CD4-positive, CD25-positive, alpha-beta regulatory T cell (primary cell): ENCODE results near the gene ACTN4. TPM values are rescaled to one million over a fixed set of nuclear protein-coding genes. Genes with fewer than 3 reads are reported as not detected.

Experiments
- ATAC-seq, 2 donors: fragments of 150-1000 bp; cut with Tn5 transposase; one replicate each; pipeline ENCODE4 v1.10.0; 2021; ENCODE audit warnings: low read depth in 2 of 2, moderate number of reproducible peaks in 2 of 2, moderate library complexity in 1 of 2
- DNase-seq, 3 donors: peaks; one replicate each; pipeline versions ENCODE4 v3.0.0 to v3.0.0-alpha.2; 2012 to 2022; ENCODE audit warnings: mixed read lengths in 1 of 3
- H3K27ac ChIP-seq: one replicate; pipeline ENCODE4 v1.7.0; 2013; ENCODE audit warnings: mild to moderate bottlenecking, low read length; ENCODE audit not compliant: insufficient read depth, poor library complexity, severe bottlenecking
- H3K27me3 ChIP-seq: one replicate; pipeline ENCODE4 v1.7.0; 2013; ENCODE audit warnings: low read length; ENCODE audit not compliant: control insufficient read depth, insufficient read depth
- H3K36me3 ChIP-seq: one replicate; pipeline ENCODE4 v1.7.0; 2013; ENCODE audit warnings: mild to moderate bottlenecking, low read length, moderate library complexity; ENCODE audit not compliant: control insufficient read depth, insufficient read depth
- H3K4me1 ChIP-seq: 2 replicates; pipeline ENCODE4 v1.7.0; 2013; ENCODE audit warnings: mild to moderate bottlenecking, low read length; ENCODE audit not compliant: insufficient read depth, control insufficient read depth, poor library complexity, severe bottlenecking
- H3K4me3 ChIP-seq: one replicate; pipeline ENCODE4 v1.7.0; 2013; ENCODE audit warnings: low read depth, mild to moderate bottlenecking, low read length, moderate library complexity
- H3K9me3 ChIP-seq, 2 experiments: 1 replicate in 1 of 2; 2 replicates in 1 of 2; pipeline ENCODE4 v1.7.0; 2013; ENCODE audit warnings: low read length in 2 of 2, mild to moderate bottlenecking in 1 of 2, moderate library complexity in 1 of 2; ENCODE audit not compliant: control insufficient read depth in 2 of 2
- H3K27ac Mint-ChIP-seq, 3 donors: one replicate each; pipeline ENCODE4 v1.8.0; 2020 to 2022; ENCODE audit warnings: mild to moderate bottlenecking in 3 of 3, mixed read lengths in 3 of 3, moderate library complexity in 2 of 3
- H3K27me3 Mint-ChIP-seq: one replicate; pipeline ENCODE4 v1.8.0; 2022; ENCODE audit warnings: mild to moderate bottlenecking, mixed read lengths
- H3K36me3 Mint-ChIP-seq: one replicate; pipeline ENCODE4 v1.8.0; 2020; ENCODE audit warnings: mixed read lengths
- H3K4me1 Mint-ChIP-seq, 4 donors: one replicate each; pipeline ENCODE4 v1.8.0; 2020 to 2022; ENCODE audit warnings: mixed read lengths in 4 of 4, mild to moderate bottlenecking in 1 of 4
- H3K4me3 Mint-ChIP-seq, 4 donors: one replicate each; pipeline ENCODE4 v1.8.0; 2020 to 2022; ENCODE audit warnings: mild to moderate bottlenecking in 4 of 4, mixed read lengths in 4 of 4, moderate library complexity in 3 of 4
- H3K9me3 Mint-ChIP-seq, 7 donors: one replicate each; pipeline ENCODE4 v1.8.0; 2020 to 2022; ENCODE audit warnings: mixed read lengths in 7 of 7, mild to moderate bottlenecking in 3 of 7, moderate library complexity in 2 of 7
- polyA plus RNA-seq, 4 donors: library from polyadenylated mRNA; unstranded; fragments of 300-500 nt; fragmentation: Illumina TruSeq; gene quantifications; one replicate each; pipeline ENCODE4 v1.2.3, GENCODE V29; 2021
- total RNA-seq: library from RNA; stranded (reverse); gene quantifications from one replicate; pipeline ENCODE4 v1.2.3, GENCODE V29; 2022

The ACTN4 gene
- total and polyA plus RNA-seq, 5 donors from 2014 or later: 11.2 to 323 (median 20.2) TPM

DNA sequence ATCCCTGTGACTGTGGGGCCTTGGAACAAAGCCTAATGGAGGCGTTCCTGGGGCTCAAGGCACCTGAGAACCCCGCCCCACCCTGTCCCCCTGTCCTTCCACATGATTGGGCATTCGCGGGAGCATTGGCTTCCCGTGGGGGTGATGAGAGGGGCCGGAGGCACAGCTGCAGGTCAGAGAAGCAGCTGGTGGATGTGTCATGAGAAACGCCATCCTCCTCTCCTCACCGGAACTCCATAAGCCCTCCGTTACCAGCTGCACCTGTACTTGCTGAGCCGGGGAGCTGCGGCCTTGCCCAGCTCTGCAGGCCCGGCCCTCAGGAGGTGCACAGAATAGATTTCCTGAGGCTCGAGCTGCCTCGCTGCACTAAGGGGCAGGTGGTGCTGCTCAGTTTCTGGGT lies 54.8 kb downstream of the ACTN4 start:
- Histone ChIP-seq H3K4me1 (peaks cover 20% of the 10 kb centered on the region), H3K9me3 (no peaks in the 10 kb centered on the region), H3K27ac (no peak overlapping the region), H3K4me3 (no peak overlapping the region), H3K36me3 (peaks cover 65% of the 10 kb centered on the region), H3K27me3 (no peaks in the 10 kb centered on the region)
- no peak for DNase-seq
- no peaks in the 10 kb centered on the region for H3K27me3 Mint-ChIP-seq
- no peak for ATAC-seq
- peaks cover 0 to 1% (median 0%) of the 10 kb centered on the region in 7 donors for H3K9me3 Mint-ChIP-seq
- peaks cover 5 to 24% (median 9%) of the 10 kb centered on the region in 4 donors for H3K4me1 Mint-ChIP-seq
- no peak overlapping the region for H3K4me3 Mint-ChIP-seq
- H3K27ac Mint-ChIP-seq: no peak overlapping the region
- H3K36me3 Mint-ChIP-seq: peaks cover 15% of the 10 kb centered on the region

DNA sequence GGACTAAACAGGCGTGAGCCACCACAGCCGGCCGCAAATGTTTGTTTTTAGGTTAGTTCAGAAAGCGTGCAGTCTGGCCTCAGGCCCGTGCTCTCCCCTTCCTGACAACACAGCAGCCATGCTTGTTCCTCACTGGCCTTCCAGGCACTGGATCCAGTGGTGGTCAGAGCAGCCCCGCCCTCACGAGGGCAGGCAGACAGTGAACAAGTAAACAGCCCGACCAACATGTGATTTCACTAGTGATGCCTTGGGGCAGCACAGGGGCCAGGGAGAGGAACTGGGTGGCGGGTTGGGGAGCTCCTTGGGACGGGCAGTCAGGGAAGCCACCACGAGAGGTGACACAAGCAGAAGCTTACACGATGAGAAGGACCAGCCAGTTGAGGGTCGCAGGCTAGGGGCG lies 56.1 kb downstream of the ACTN4 start:
- Mint-ChIP-seq H3K4me3 (no peak overlapping the region), H3K9me3 (peaks cover 0 to 1% (median 0%) of the 10 kb centered on the region in 7 donors), H3K36me3 (peaks cover 15% of the 10 kb centered on the region), H3K4me1 (peaks cover 0 to 13% (median 3%) of the 10 kb centered on the region in 4 donors), H3K27ac (peak overlapping the region in 2 of 3 donors; percentile 36 to 92), H3K27me3 (no peaks in the 10 kb centered on the region)
- DNase-seq: no peak
- no peak for ATAC-seq
- H3K9me3 ChIP-seq: no peaks in the 10 kb centered on the region
- peaks cover 77% of the 10 kb centered on the region for H3K36me3 ChIP-seq
- H3K4me3 ChIP-seq: no peak overlapping the region
- no peak overlapping the region for H3K27ac ChIP-seq
- no peaks in the 10 kb centered on the region for H3K27me3 ChIP-seq
- H3K4me1 ChIP-seq: peaks cover 7% of the 10 kb centered on the region

DNA sequence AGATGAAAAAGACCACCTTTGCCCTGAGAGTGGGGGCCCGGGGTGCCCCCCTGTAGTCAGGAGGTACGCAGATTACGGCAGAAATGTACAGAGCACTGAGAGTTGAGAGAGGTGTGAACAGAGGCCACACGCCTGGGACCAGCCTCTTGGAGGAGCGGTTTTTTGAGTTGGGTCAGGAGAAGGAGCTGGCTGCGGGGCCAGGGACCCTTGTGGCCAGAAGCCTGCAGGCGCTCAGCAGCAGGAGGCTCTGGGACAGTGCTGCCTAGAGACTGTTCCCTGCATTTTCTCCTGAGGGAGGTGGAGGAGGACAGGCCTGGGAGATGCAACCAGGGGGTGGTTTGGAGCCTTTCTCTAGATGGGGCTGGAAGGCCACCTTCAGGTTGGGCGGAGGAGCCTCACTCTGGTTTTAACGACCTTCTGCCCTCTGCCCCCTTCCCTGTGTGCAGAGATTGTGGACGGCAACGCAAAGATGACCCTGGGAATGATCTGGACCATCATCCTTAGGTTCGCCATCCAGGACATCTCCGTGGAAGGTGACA lies 57.1 kb downstream of the ACTN4 start:
- H3K27me3 Mint-ChIP-seq: no peaks in the 10 kb centered on the region
- Histone ChIP-seq H3K9me3 (no peaks in the 10 kb centered on the region), H3K4me3 (no peak overlapping the region), H3K27ac (no peak overlapping the region), H3K27me3 (no peaks in the 10 kb centered on the region), H3K36me3 (peaks cover 87% of the 10 kb centered on the region), H3K4me1 (no peaks in the 10 kb centered on the region)
- peaks cover 19% of the 10 kb centered on the region for H3K36me3 Mint-ChIP-seq
- ATAC-seq: no peak
- peaks cover 0 to 5% (median 2%) of the 10 kb centered on the region in 4 donors for H3K4me1 Mint-ChIP-seq
- peaks cover 0 to 1% (median 0%) of the 10 kb centered on the region in 7 donors for H3K9me3 Mint-ChIP-seq
- no peak overlapping the region for H3K4me3 Mint-ChIP-seq
- no peak overlapping the region for H3K27ac Mint-ChIP-seq
- no peak for DNase-seq

DNA sequence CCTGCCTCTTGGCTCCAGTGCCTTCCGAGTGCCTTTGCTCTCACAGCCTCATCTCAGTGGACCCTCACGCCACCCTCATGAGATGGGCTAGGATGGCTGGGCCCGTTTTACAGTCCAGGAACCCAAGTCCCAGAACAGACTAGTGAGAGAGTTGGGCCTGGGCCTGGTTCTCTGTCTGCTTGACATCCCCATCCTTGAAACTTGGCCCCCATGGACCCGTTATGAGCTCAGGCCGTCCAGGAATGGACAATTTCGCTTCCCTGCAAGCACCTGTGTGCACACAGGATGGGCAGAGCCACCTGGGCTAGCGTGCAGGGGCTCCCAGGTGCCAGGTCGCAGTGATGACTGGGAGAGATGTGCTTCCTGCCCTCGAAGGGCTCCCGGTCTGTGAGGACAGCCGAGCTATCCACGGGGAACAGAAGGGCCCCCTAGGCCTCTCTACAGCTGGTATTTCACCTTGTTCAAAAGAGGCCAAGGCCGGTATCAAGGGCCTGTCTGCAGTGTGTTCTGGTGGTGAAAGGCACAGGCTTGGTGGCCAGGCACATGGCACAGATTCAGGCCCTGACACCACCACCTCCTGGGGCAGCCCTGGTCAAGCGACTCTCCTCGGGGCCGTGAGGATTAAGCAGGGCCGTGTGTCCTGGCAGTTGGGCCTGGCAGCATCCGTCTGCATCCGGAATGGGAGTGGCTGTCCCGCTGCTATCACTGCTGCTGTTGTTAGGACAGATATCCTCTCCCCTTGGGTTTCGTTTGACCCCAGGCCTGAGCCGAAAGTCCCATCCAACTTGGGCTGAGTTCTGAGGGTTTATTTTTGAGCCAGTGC lies 58.0 kb downstream of the ACTN4 start:
- no peak for ATAC-seq
- DNase-seq: no peak
- Mint-ChIP-seq H3K4me1 (peaks cover 0 to 5% (median 2%) of the 10 kb centered on the region in 4 donors), H3K36me3 (peaks cover 22% of the 10 kb centered on the region), H3K27me3 (no peaks in the 10 kb centered on the region), H3K9me3 (peaks cover 0 to 1% (median 0%) of the 10 kb centered on the region in 7 donors), H3K27ac (peak overlapping the region in 1 of 3 donors; percentile 42), H3K4me3 (no peak overlapping the region)
- Histone ChIP-seq H3K9me3 (no peaks in the 10 kb centered on the region), H3K4me3 (no peak overlapping the region), H3K27me3 (no peaks in the 10 kb centered on the region), H3K27ac (no peak overlapping the region), H3K36me3 (peaks cover 93% of the 10 kb centered on the region), H3K4me1 (no peaks in the 10 kb centered on the region)

DNA sequence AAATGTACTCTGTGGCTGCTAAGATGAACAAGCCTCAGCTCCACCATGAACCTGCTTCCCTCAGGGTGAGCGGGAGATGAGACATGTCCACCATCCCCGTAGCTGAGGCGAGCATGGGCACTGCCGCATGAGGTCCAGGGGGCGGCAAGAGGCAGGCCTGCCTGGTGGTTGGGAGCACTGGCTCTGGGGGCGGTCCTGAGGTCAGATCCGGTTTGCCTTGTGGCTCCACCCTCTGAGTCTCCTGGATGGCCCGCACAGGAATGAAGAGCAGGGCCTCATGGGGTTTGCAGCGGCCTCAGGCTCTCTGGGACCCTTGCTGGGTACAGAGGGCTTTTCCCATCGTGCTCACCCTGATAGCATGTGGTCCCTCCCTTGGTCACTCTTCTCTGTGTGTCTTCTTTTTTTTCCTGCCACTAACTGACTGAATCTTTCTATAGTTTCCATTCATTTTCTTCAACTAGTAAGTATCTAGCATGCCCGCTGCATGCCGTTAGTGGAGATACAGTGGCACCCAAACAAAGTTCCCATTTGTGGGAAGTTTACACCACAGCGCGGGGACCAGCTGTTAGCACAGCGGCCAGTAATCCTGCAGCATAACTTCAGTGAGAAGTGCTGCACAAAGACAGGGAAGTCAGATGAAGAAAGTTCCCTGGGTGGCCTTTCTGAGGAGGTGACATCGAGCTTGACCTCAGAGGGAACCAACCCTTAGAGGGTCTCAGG lies 59.5 kb downstream of the ACTN4 start:
- H3K27ac Mint-ChIP-seq: no peak overlapping the region
- no peak for ATAC-seq
- Histone ChIP-seq H3K27me3 (no peaks in the 10 kb centered on the region), H3K4me1 (no peaks in the 10 kb centered on the region), H3K27ac (no peak overlapping the region), H3K4me3 (no peak overlapping the region), H3K9me3 (no peaks in the 10 kb centered on the region), H3K36me3 (peaks cover 93% of the 10 kb centered on the region)
- H3K27me3 Mint-ChIP-seq: no peaks in the 10 kb centered on the region
- no peak for DNase-seq
- H3K36me3 Mint-ChIP-seq: peaks cover 20% of the 10 kb centered on the region
- peaks cover 0 to 5% (median 1%) of the 10 kb centered on the region in 4 donors for H3K4me1 Mint-ChIP-seq
- H3K9me3 Mint-ChIP-seq: peaks cover 0 to 1% (median 0%) of the 10 kb centered on the region in 7 donors
- H3K4me3 Mint-ChIP-seq: no peak overlapping the region

DNA sequence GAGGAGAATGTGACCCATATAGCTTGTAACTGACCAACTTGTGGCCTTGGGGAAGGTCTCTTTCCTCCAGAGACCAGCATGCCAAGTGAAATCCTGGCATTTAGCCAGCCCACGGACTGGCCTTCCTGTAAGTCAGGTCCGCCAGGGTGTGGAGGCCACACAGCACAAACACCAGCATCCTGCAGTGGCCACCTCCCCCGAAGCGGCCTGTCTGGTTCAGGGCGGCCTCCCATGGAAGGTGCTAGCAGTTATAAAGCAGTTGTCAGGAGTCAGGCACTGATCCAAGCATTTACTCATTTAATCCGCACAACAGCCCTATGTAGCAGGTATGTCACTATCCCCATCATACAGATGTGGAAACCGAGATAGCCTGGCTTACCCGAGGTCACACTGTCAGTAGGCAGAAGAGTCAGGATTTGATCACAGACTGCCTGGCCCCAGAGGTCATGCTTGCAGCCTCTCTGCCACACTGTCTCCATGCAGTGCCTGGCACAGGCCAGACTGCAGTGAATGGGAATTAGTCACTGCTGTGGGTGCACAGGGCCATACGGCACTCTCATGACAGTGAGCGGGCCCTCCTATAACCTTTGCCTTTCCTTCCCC lies 60.2 kb downstream of the ACTN4 start:
- Histone ChIP-seq H3K27me3 (no peaks in the 10 kb centered on the region), H3K4me3 (no peak overlapping the region), H3K27ac (no peak overlapping the region), H3K4me1 (no peaks in the 10 kb centered on the region), H3K36me3 (peaks cover 93% of the 10 kb centered on the region), H3K9me3 (no peaks in the 10 kb centered on the region)
- H3K36me3 Mint-ChIP-seq: peaks cover 20% of the 10 kb centered on the region
- H3K4me1 Mint-ChIP-seq: peaks cover 0 to 5% (median 1%) of the 10 kb centered on the region in 4 donors
- no peak overlapping the region for H3K4me3 Mint-ChIP-seq
- no peak overlapping the region for H3K27ac Mint-ChIP-seq
- peaks cover 0 to 1% (median 0%) of the 10 kb centered on the region in 7 donors for H3K9me3 Mint-ChIP-seq
- DNase-seq (no peak), ATAC-seq (no peak)
- H3K27me3 Mint-ChIP-seq: no peaks in the 10 kb centered on the region

DNA sequence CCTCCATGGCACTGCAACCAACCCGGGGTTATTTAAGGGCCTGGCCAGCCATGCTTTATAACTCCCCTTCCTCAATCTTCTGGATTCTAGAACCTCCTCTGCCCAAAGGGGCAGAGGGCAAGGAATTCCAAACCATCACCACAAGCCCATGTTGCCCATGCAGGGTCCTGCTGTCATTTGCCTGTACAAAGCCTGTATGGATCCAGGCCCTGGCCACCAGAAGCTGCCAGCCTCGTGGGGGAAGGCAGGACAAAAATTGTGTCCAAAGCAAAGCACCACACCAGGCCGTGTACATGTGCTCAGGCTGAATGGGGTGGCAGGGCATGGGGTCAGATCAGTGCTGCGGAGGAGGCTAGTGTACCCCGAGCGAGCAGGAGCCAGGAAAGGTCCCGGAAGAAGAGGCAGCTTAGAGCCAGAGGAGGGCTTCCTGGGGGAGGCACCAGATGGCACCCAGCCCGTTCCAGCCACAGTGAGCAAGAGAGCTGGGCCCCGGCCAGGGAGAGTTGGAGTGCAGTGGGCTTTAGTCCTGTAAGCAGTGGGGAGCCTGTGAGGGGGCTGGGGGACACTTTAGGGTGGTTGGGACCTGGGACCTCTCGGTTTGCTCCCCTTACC lies 61.1 kb downstream of the ACTN4 start:
- Mint-ChIP-seq H3K27me3 (no peaks in the 10 kb centered on the region), H3K36me3 (peaks cover 21% of the 10 kb centered on the region), H3K4me3 (no peak overlapping the region), H3K4me1 (peaks cover 0 to 5% (median 1%) of the 10 kb centered on the region in 4 donors), H3K27ac (no peak overlapping the region), H3K9me3 (peaks cover 0 to 1% (median 0%) of the 10 kb centered on the region in 7 donors)
- DNase-seq: no peak
- H3K27ac ChIP-seq: no peak overlapping the region
- no peak overlapping the region for H3K4me3 ChIP-seq
- no peak for ATAC-seq
- H3K9me3 ChIP-seq: no peaks in the 10 kb centered on the region
- H3K36me3 ChIP-seq: peaks cover 97% of the 10 kb centered on the region
- H3K4me1 ChIP-seq: no peaks in the 10 kb centered on the region
- H3K27me3 ChIP-seq: no peaks in the 10 kb centered on the region
